ENCODE measurements around the gene TACR2. TPM values are rescaled to one million over a fixed set of nuclear protein-coding genes. Genes with fewer than 3 reads are reported as not detected.

Gene TACR2
- 0.13 to 0.21 TPM (median 0.16 TPM) in 4 of 5 replicates, not detected in the other for total RNA-seq (2022; extraction: Qiagen RNA extraction)

GRCh38 chr10:69416695-69417094, at the start of gene TACR2:
Gene TACR2, minus strand, starts transcription at chr10:69416918. Its CDS starts 595 bp downstream, at chr10:69416323.

GRCh38 chr10:69451209-69451783, 34.6 kb upstream of the TACR2 start, which contains the start of gene TSPAN15:
Gene TSPAN15, plus strand, starts transcription at chr10:69451465. Its CDS starts 130 bp downstream, at chr10:69451595.

Other genes starting within 250 kb of the TACR2 start
- gene SUPV3L1, start 236.7 kb downstream of the TACR2 start, total RNA-seq (2022; extraction: Qiagen RNA extraction), result 30.0 to 33.0 TPM (median 31.2 TPM) in 5 replicates
- 8.0 to 11.7 TPM (median 9.0 TPM) in 5 replicates for gene HKDC1, start 196.6 kb downstream of the TACR2 start, total RNA-seq (2022; extraction: Qiagen RNA extraction)
- gene HK1, start 138.4 kb downstream of the TACR2 start, total RNA-seq (2022; extraction: Qiagen RNA extraction), result 35.6 to 47.7 TPM (median 41.7 TPM) in 5 replicates
- 85.5 to 106 TPM (median 104 TPM) in 5 replicates for gene TSPAN15, start 34.5 kb upstream of the TACR2 start, total RNA-seq (2022; extraction: Qiagen RNA extraction)
- not detected in 5 replicates for gene NEUROG3, start 156.5 kb upstream of the TACR2 start, total RNA-seq (2022; extraction: Qiagen RNA extraction)
- 15.8 to 18.1 TPM (median 17.1 TPM) in 5 replicates for gene FAM241B, start 213.3 kb upstream of the TACR2 start, total RNA-seq (2022; extraction: Qiagen RNA extraction)

All from A549 treated with AZD2906 at 1 μM for 4 hours (cell line).